ENCODE measurements around the gene VPS51.

Gene VPS51

DNA sequence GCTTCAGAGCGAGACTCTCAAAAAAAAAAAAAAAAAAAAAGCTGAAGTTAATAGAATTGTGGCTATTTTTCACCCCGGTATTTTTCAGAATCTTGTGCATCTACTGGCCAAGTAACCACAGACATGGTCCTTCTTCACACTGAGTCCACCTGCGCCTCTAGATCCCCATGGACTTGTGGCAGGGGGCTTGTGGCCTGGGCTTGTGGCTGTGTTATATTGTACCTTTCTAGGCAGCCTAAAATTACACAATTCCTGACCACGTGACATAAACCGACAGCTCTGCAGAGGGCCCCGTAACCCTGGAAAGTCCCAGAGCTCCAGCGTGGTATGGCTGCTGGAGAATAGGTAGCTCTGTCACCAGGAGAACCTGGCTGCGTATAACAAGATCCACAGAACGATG lies 26.8 kb upstream of the VPS51 start:
- Histone ChIP-seq H3F3A (ENCODE audit: insufficient read depth, low read length) (no peaks in the 10 kb centered on the region), H3K4me1 (ENCODE audit: low read length) (peaks cover 12% of the 10 kb centered on the region), H3K9ac (ENCODE audit: low read length) (no peak overlapping the region), H3K9me3 (replicated peaks; ENCODE audit: insufficient read depth, low read length) (no peaks in the 10 kb centered on the region), H3K27me3 (replicated peaks; ENCODE audit: insufficient read depth, low read length) (no peaks in the 10 kb centered on the region), H3K4me3 (ENCODE audit: low read length) (no peak overlapping the region), H3K9me2 (replicated peaks; ENCODE audit: insufficient read depth, low read length) (no peaks in the 10 kb centered on the region), H4K20me1 (ENCODE audit: insufficient read depth, low read length) (no peaks in the 10 kb centered on the region), H3K36me3 (replicated peaks; ENCODE audit: insufficient read depth, low read length) (no peaks in the 10 kb centered on the region), H3K4me2 (ENCODE audit: low read depth, low read length) (no peak overlapping the region), H3K79me2 (ENCODE audit: low read length) (no peaks in the 10 kb centered on the region), H3K27ac (ENCODE audit: low read length) (no peak overlapping the region), H2AFZ (ENCODE audit: low read length) (no peak overlapping the region)
- no peak for DNase-seq
- TF ChIP-seq EZH2 (optimal IDR thresholded peaks at IDR 0.05; ENCODE audit: low read depth, low read length) (no peak), EZH2phosphoT487 (IDR thresholded peaks at IDR 0.05; ENCODE audit: low read length) (no peak)
- TF ChIP-seq, protein P1, sequence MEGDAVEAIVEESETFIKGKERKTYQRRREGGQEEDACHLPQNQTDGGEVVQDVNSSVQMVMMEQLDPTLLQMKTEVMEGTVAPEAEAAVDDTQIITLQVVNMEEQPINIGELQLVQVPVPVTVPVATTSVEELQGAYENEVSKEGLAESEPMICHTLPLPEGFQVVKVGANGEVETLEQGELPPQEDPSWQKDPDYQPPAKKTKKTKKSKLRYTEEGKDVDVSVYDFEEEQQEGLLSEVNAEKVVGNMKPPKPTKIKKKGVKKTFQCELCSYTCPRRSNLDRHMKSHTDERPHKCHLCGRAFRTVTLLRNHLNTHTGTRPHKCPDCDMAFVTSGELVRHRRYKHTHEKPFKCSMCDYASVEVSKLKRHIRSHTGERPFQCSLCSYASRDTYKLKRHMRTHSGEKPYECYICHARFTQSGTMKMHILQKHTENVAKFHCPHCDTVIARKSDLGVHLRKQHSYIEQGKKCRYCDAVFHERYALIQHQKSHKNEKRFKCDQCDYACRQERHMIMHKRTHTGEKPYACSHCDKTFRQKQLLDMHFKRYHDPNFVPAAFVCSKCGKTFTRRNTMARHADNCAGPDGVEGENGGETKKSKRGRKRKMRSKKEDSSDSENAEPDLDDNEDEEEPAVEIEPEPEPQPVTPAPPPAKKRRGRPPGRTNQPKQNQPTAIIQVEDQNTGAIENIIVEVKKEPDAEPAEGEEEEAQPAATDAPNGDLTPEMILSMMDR (IDR thresholded peaks at IDR 0.05; ENCODE audit: low read length) = no peak

DNA sequence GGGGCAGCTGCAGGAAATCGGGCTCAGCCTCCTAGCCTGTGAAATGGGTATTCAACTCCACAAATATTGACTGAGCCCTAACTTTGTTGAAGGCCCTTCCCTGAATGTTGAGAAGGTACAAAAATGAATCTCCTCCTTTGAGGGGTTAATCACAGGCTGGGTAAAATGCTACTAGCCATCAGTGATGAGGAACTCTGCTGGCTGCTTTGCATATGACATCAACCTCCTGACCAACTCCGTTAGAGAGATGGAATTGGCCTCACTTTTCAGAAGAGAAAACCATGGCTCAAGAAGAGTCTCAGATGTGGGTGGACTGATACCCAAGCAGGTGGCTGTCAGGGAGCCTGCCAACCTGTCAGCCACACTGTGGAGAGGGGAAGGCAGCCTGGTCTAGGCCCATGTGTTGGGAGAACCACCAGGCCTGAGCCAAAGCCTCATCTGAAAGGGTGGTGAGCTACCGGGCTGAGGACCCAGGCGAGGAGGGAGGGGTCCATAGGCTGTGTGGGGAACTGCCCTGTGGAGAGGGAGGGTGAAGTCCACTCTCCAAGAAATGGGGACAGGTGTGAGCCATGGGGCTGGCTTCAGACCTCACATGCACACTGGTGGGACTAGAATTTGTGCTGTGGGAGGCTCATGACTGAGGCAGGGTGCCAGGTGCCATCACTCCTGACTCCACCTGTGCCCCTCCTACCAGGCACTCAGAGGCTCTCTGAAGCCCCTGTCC lies 23.9 kb upstream of the VPS51 start:
- Histone ChIP-seq H3K27ac (ENCODE audit: low read length) (peak overlapping the region; percentile 8; the same call in 1 of the 2 replicates), H3K4me2 (ENCODE audit: low read depth, low read length) (no peak overlapping the region), H3F3A (ENCODE audit: insufficient read depth, low read length) (no peaks in the 10 kb centered on the region), H3K27me3 (replicated peaks; ENCODE audit: insufficient read depth, low read length) (no peaks in the 10 kb centered on the region), H3K9me3 (replicated peaks; ENCODE audit: insufficient read depth, low read length) (no peaks in the 10 kb centered on the region), H3K79me2 (ENCODE audit: low read length) (peaks cover 4% of the 10 kb centered on the region), H3K4me1 (ENCODE audit: low read length) (peaks cover 12% of the 10 kb centered on the region), H3K9me2 (replicated peaks; ENCODE audit: insufficient read depth, low read length) (no peaks in the 10 kb centered on the region), H3K9ac (ENCODE audit: low read length) (no peak overlapping the region), H2AFZ (ENCODE audit: low read length) (peak overlapping the region; percentile 3; the same call in 1 of the 2 replicates), H3K4me3 (ENCODE audit: low read length) (no peak overlapping the region), H3K36me3 (replicated peaks; ENCODE audit: insufficient read depth, low read length) (no peaks in the 10 kb centered on the region), H4K20me1 (ENCODE audit: insufficient read depth, low read length) (no peaks in the 10 kb centered on the region)
- TF ChIP-seq, protein P1 (IDR thresholded peaks at IDR 0.05; ENCODE audit: low read length) = 0 out of 2 replicates have a peak, but pooled peaks have one; percentile 3
- no peak for TF ChIP-seq EZH2 (optimal IDR thresholded peaks at IDR 0.05; ENCODE audit: low read depth, low read length)
- DNase-seq = no peak

DNA sequence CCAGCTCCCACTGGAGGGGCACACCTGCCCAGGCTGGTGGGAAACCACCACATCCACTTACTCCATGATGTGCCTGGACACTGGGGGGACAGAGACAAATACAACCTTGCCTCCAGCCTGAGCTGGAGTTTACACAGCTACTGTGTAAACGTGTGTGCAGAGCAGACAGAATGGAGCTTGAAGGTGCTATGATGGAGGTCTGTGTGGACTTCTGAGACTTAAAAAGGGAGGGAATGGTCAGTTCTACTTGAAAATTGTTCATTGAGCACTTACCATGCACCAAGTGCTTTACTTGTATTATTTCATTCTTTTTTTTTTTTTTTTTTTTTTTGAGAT lies 23.4 kb upstream of the VPS51 start:
- Histone ChIP-seq H4K20me1 (ENCODE audit: insufficient read depth, low read length) (no peaks in the 10 kb centered on the region), H3K9ac (ENCODE audit: low read length) (no peak overlapping the region), H3K4me1 (ENCODE audit: low read length) (peaks cover 12% of the 10 kb centered on the region), H3K36me3 (replicated peaks; ENCODE audit: insufficient read depth, low read length) (0 out of 2 replicates have a peak, but pooled peaks cover 4% of the 10 kb centered on the region), H3K9me3 (replicated peaks; ENCODE audit: insufficient read depth, low read length) (no peaks in the 10 kb centered on the region), H3K27me3 (replicated peaks; ENCODE audit: insufficient read depth, low read length) (no peaks in the 10 kb centered on the region), H3K79me2 (ENCODE audit: low read length) (peaks cover 10% of the 10 kb centered on the region), H3K4me2 (ENCODE audit: low read depth, low read length) (no peak overlapping the region), H3K4me3 (ENCODE audit: low read length) (no peak overlapping the region), H3F3A (ENCODE audit: insufficient read depth, low read length) (no peaks in the 10 kb centered on the region), H2AFZ (ENCODE audit: low read length) (peak overlapping the region; percentile 3; the same call in 1 of the 2 replicates), H3K9me2 (replicated peaks; ENCODE audit: insufficient read depth, low read length) (no peaks in the 10 kb centered on the region), H3K27ac (ENCODE audit: low read length) (no peak overlapping the region; the same call in 1 of the 2 replicates)
- TF ChIP-seq EZH2 (optimal IDR thresholded peaks at IDR 0.05; ENCODE audit: low read depth, low read length) = no peak
- TF ChIP-seq, protein P1 (IDR thresholded peaks at IDR 0.05; ENCODE audit: low read length) = no peak
- no peak for TF ChIP-seq EZH2phosphoT487 (IDR thresholded peaks at IDR 0.05; ENCODE audit: low read length)
- DNase-seq = no peak

Data from MM.1S (cell line).